Measurements from ENCODE around the gene TXN2. TPM values are rescaled to one million over a fixed set of nuclear protein-coding genes. Genes with fewer than 3 reads are reported as not detected.

The TXN2 gene, protein sequence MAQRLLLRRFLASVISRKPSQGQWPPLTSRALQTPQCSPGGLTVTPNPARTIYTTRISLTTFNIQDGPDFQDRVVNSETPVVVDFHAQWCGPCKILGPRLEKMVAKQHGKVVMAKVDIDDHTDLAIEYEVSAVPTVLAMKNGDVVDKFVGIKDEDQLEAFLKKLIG
- 49.6 and 51.7 TPM in 2 replicates for total RNA-seq (2012; rRNA removed)
- 166 and 175 TPM in 2 replicates for polyA plus RNA-seq (2012; rRNA removed)
- 175 and 176 TPM in 2 replicates for polyA plus RNA-seq (2012; cell fraction: cytosol; rRNA removed)
- 99.2 and 111 TPM in 2 replicates for polyA plus RNA-seq (2012; cell fraction: nucleus; rRNA removed; ENCODE audit: low replicate concordance)
- Bru-seq, nascent RNA = percentile 72 among the genes with signal in this experiment
- BruChase-seq, experiment 1, labeled RNA remaining after a 6-hour chase = percentile 78 among the genes with signal in this experiment
- percentile 61 among the genes with signal in this experiment for BruChase-seq, experiment 2, labeled RNA remaining after a 2-hour chase
- long read RNA-seq, transcript TXN2-201 (4 exons, 1,736 nt) = major isoform, 88 of 165 reads
- long read RNA-seq, partial matches to known transcripts = 56 of 165 reads
- long read RNA-seq, other reads (novel, unspliced or antisense) = 15 of 165 reads

DNA sequence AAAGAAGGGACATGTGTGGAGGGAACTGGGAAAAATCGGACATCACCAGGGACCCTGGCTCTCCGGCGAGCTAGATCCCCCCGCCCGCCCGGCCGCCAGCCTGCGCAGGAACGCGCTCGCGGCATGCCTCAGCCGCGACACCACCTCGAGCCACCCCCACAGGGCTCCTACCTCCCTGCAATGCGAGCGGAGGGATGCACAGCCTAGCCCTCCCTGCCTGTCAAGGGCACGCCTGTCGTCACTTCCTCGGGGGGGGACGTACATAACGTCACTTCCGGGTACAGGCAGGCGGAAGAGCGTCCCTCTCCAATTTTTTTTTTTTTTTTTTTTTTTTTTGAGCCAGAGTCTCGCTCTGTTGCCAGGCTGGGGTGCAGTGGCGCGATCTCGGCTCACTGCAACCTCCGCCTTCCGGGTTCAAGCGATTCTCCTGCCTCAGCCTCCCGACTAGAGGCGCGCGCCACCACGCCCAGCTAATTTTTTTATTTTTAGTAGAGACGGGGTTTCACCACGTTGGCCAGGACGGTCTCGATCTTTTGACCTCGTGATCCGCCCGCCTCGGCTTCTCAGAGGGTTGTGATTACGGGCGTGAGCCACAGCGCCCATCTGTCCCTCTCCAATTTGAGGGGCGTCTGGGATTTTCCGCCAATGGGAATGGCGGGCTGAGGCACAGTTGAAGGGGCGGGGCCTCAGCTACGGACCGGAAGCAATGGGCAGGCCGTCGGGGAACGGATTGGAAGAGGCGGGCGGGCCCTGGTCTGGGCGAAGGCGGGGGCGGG is at the start of gene TXN2:
TSS of gene TXN2 (minus strand) at position 248 of the 776 bp plus-strand sequence. CDS start 803 bp downstream, outside the sequence.
- dilution Hi-C loops (cut with HindIII; ENCODE audit: low sequenced_read_pairs, unreplicated experiment) (no loop called here), in situ Hi-C loops (cut with MboI; ENCODE audit: low sequenced_read_pairs) (loop anchor here (10.0 kb wide), 1 partner anchor 287 kb away; no protein-coding TSS in a partner anchor), intact Hi-C loops (cut with micrococcal nuclease) (no loop called here)
- peak within 1 kb of the TSS; percentile 99 for H3K4ac ChIP-seq (ENCODE audit: low read depth, low read length)
- H3K9me1 ChIP-seq (ENCODE audit: insufficient read depth, low read length) = peaks cover 7% of the 10 kb centered on the region
- POLR2A ChIA-PET (ENCODE audit: unreplicated experiment) = interaction anchor here (0.6 to 1.4 kb wide), 5 partner anchors 94 to 1299 kb away, joined by 3 to 13 read pairs (median 3); partner anchors contain the start of genes APOL2, APOL4 and MYH9
- 0% methylated on average over 15 of the region's 62 CpGs; no CpG with 5 or more reads in 1 of the 2 experiments for WGBS, 2 experiments (ENCODE audit: extremely low coverage in 2 of 2, insufficient read length in 1 of 2)
- H3K36me3 ChIP-seq (ENCODE audit: control insufficient read depth, insufficient read depth, low read length) = peaks cover 15% of the 10 kb centered on the region
- peak within 1 kb of the TSS; percentile 100 for H3K14ac ChIP-seq (replicated peaks; ENCODE audit: low read depth, low read length)
- BruUV-seq (replicated peaks) = no TSS peak
- H4K5ac ChIP-seq (ENCODE audit: low read depth, low read length) = peak within 1 kb of the TSS; percentile 98
- peak within 1 kb of the TSS; percentile 98 for H2AK9ac ChIP-seq (replicated peaks; ENCODE audit: low read depth, low read length, poor library complexity)
- peak within 1 kb of the TSS; percentile 89 for H3K56ac ChIP-seq (ENCODE audit: extremely low read depth, insufficient read depth, low read length)
- H4K20me1 ChIP-seq (ENCODE audit: insufficient read depth, low read length) = no peaks in the 10 kb centered on the region
- H3K23ac ChIP-seq (ENCODE audit: low read depth, low read length) = peak within 1 kb of the TSS; percentile 98
- peak within 1 kb of the TSS; percentile 98 for H3K9ac ChIP-seq (ENCODE audit: low read depth, low read length)
- peak within 1 kb of the TSS; percentile 89 for H3K18ac ChIP-seq (ENCODE audit: low read depth, low read length)
- ATAC-seq (ENCODE audit: low read depth) (peak; percentile 94), DNase-seq (peak; percentile 95)
- H2AFZ ChIP-seq (replicated peaks; ENCODE audit: low read length, poor library complexity) = peak within 1 kb of the TSS; percentile 98
- peak within 1 kb of the TSS; percentile 90 for H3K27ac ChIP-seq (ENCODE audit: insufficient read depth, low read length)
- H2BK120ac ChIP-seq (ENCODE audit: low read depth, low read length) = peak within 1 kb of the TSS; percentile 93
- H2BK15ac ChIP-seq (ENCODE audit: low read depth, low read length) = peak within 1 kb of the TSS; percentile 86
- no peaks in the 10 kb centered on the region for H3K9me3 ChIP-seq (ENCODE audit: control insufficient read depth, insufficient read depth, low read length)
- peaks cover 10 to 38% of the 10 kb centered on the region in 2 experiments for H3K79me1 ChIP-seq (ENCODE audit: low read depth in 1 of 2, low read length in 2 of 2)
- peak within 1 kb of the TSS; percentile 64 for H3K4me3 ChIP-seq (ENCODE audit: insufficient read depth, low read depth, low read length)
- H2BK5ac ChIP-seq (ENCODE audit: low read depth, low read length, poor library complexity, severe bottlenecking) = peak within 1 kb of the TSS; percentile 95
- no peaks in the 10 kb centered on the region for H3K27me3 ChIP-seq (ENCODE audit: control insufficient read depth, insufficient read depth, low read length)
- H3K4me2 ChIP-seq (ENCODE audit: low read depth, low read length) = peak within 1 kb of the TSS; percentile 96
- H4K91ac ChIP-seq (ENCODE audit: insufficient read depth, low read depth, low read length) = peak within 1 kb of the TSS; percentile 97
- H4K8ac ChIP-seq (ENCODE audit: low read depth in 2 of 2, low read length in 2 of 2) = peak within 1 kb of the TSS; percentile 84 to 100
- H3K4me1 ChIP-seq (ENCODE audit: control insufficient read depth, insufficient read depth, low read length) = peaks cover 3% of the 10 kb centered on the region
- CTCF ChIA-PET = interaction anchor here (0.6 kb wide), 1 partner anchor 10 kb away, joined by 3 read pairs; no protein-coding TSS in a partner anchor
- H2AK5ac ChIP-seq (ENCODE audit: low read depth, low read length) = peak within 1 kb of the TSS; percentile 95
- peak within 1 kb of the TSS; percentile 69; the same call in 1 of the 2 replicates for H2BK20ac ChIP-seq (ENCODE audit: low read depth, low read length)
- TF ChIP-seq, protein P1, sequence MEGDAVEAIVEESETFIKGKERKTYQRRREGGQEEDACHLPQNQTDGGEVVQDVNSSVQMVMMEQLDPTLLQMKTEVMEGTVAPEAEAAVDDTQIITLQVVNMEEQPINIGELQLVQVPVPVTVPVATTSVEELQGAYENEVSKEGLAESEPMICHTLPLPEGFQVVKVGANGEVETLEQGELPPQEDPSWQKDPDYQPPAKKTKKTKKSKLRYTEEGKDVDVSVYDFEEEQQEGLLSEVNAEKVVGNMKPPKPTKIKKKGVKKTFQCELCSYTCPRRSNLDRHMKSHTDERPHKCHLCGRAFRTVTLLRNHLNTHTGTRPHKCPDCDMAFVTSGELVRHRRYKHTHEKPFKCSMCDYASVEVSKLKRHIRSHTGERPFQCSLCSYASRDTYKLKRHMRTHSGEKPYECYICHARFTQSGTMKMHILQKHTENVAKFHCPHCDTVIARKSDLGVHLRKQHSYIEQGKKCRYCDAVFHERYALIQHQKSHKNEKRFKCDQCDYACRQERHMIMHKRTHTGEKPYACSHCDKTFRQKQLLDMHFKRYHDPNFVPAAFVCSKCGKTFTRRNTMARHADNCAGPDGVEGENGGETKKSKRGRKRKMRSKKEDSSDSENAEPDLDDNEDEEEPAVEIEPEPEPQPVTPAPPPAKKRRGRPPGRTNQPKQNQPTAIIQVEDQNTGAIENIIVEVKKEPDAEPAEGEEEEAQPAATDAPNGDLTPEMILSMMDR (conservative IDR thresholded peaks at IDR 0.05; ENCODE audit: low read depth, low read length) = no peak
- TF ChIP-seq CEBPB (IDR thresholded peaks at IDR 0.05; ENCODE audit: low read depth, low read length) (no peak), MAZ (IDR thresholded peaks at IDR 0.05; ENCODE audit: borderline replicate concordance, low read depth, low read length) (peak; percentile 90), CHD1 (IDR thresholded peaks at IDR 0.05; ENCODE audit: low read depth, low read length) (peak; percentile 71; the same call in 1 of the 2 replicates), BHLHE40 (IDR thresholded peaks at IDR 0.05; ENCODE audit: low read depth, low read length) (no peak), RCOR1 (IDR thresholded peaks at IDR 0.05; ENCODE audit: insufficient replicate concordance, low read length) (no peak), MXI1 (IDR thresholded peaks at IDR 0.05; ENCODE audit: borderline replicate concordance, low read depth, low read length) (peak; percentile 57; the same call in 1 of the 2 replicates), MAFK (IDR thresholded peaks at IDR 0.05; ENCODE audit: low read depth, low read length) (no peak), SMC3 (IDR thresholded peaks at IDR 0.05; ENCODE audit: low read depth, low read length) (no peak), FOS (IDR thresholded peaks at IDR 0.05; ENCODE audit: low read depth, low read length) (no peak)
- TF ChIP-seq, protein P2, sequence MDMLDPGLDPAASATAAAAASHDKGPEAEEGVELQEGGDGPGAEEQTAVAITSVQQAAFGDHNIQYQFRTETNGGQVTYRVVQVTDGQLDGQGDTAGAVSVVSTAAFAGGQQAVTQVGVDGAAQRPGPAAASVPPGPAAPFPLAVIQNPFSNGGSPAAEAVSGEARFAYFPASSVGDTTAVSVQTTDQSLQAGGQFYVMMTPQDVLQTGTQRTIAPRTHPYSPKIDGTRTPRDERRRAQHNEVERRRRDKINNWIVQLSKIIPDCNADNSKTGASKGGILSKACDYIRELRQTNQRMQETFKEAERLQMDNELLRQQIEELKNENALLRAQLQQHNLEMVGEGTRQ (IDR thresholded peaks at IDR 0.05; ENCODE audit: low read depth, low read length) = no peak

All from IMR-90 (cell line).